GM19395 (cell line): Measurements from ENCODE around the gene IL16.
"Not testable (repeated sequence)": the region's sequence is repeated elsewhere in the genome, so short reads cannot be mapped to it uniquely, and the experiment has no call there.

ENCODE experiments used
- ATAC-seq: cut with Tn5 transposase; IDR thresholded peaks from one replicate; pipeline ENCODE4 v1.9.1; 2021; ENCODE audit warnings: mild to moderate bottlenecking, moderate library complexity; ENCODE audit not compliant: unreplicated experiment

IL16 gene

DNA sequence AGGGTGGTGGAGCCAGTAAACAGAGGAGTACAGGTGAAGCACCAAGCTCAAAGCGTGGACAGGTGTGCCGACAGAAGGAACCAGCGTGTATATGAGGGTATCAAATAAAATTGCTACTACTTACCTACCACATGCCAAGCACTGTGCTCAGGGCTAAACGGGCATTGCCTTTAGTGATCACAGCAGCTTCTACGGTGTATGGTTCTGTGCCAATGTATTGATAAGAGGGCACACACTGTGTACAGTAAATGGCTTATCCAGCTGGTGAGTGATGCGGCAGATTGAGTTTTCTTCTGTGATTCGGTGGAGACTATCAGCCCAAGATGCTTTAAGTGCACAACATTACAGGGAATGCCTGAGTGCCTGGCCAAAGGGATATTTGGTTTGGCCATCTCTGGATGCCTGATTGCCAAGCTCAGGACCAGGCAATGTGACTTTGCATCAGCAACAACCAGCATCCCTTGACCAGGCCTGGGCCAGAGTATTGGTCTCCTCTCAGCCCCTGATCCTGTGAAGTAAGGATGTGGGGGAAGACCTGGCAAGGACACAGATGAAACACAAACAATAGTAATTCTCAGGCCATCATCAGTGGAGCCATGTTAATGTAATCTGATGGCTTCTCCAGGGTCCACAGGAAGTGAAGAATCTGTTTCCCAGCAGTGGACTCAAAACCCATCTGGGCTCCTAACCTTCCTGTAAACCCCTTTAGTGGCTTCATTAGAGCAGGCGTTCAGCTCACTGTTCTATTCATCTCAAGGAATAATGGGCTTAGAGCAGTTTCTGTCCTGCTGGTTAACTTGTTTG, 113.2 kb downstream of the IL16 start:
- ATAC-seq = no peak

DNA sequence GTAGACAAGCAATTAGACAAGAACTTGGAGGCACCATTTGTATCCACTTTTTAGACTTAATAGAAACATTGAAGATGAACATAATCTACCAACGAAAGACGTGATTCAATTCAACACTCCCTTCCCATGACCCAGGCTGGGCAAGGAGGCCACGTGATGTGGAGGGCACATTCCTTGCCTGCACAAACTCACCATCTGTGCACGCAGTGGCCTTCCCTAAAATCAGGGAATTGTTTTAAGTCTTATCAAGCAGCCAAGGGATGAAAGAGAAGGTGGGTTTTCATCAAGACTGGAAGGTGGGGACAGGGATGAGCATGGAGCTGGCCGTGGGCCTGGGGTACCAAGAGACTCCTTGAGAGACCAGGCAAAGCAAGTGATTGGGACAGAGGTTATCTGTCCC, 113.8 kb downstream of the IL16 start:
- no peak for ATAC-seq

DNA sequence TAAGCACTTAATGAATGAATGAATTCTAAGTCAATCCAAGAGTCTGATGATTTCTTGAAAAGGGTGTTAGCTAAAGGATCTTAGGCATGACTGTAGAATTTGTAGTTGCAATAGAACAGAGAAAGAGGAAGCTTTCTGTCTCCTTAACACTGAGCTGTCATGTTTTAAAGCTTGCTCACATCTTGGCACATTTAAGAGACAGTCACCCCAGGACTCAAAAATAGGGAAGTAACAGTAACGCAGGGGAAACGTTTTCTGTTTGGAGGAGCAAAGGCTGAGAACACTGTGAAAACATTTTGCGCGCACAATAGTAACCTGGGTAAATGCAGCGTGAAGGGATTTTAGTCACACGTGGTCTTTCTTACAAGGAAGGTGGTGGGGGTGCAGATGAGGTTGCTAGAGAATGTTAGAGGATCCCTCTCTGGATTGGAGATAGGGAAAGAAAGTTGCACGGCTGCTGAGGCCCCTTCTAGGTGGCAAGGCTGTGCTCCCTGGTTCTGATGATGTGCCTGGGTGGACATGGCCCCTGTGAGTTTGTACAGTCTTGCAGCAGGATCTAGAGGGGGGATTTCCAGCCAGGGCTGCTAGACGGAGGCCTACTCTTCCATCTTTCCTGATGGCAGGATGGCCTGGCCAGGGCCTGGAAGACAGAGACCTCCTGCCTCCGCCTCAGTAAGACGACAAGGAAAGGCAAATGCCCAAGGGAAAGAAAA, 115.2 kb downstream of the IL16 start:
- peak; percentile 61 for ATAC-seq

- no peak for ATAC-seq
These were observed 116.3 kb downstream of the IL16 start for GRCh38 chr15:81312790-81313543.

- no peak for ATAC-seq
These were observed 117.0 kb downstream of the IL16 start for GRCh38 chr15:81313686-81314085.

DNA sequence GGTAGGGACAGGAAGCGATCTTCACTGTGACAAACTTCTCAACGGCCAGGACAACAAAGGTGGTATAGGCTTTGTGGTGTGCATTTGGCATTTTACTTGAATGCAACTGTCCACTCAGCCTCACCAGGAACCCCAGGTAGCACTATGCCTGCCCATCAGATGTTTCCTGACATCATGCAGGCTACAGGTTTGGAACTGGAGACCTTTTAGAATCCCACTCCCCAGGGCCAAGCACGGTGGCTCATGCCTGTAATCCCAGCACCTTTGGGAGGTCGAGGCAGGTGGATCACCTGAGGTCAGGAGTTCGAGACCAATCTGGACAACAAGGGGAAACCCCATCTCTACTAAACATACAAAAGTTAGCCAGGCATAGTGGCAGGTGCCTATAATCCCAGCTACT, 117.7 kb downstream of the IL16 start:
- ATAC-seq = no peak

DNA sequence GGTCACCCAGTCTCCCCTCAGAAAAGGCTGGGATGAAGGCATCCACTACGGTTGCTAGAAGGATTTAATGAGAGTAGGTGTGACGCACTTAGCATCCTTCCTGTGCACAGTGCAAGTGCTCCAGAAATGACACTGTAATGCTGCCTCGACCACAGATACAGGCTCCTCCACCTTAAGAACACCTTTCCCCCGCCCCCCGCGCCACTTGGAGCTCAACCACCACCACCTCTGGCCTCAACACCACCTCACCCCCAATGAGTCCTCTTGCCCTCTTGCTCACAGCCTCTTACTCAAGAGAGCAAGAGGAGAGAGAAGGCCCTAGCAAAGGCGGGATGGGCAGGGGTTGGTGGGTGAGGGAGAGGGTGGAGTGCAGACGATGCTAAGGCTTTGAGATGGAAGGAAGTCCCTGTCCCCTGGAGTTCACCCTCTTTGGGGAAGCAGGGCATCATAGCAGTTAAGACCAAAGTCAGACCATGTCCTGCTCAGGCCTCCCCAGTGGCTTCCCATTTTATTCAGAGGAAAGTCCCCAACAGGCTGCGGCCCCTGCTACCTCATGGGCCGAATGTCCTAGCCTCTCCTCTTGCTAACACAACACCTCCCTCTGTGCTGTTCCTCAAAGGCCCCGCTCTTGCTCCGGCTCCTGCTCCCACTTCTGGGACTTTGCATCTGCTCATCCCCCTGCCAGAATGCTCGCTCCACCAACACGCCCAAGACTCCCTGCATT, 118.9 kb downstream of the IL16 start:
- no peak for ATAC-seq

DNA sequence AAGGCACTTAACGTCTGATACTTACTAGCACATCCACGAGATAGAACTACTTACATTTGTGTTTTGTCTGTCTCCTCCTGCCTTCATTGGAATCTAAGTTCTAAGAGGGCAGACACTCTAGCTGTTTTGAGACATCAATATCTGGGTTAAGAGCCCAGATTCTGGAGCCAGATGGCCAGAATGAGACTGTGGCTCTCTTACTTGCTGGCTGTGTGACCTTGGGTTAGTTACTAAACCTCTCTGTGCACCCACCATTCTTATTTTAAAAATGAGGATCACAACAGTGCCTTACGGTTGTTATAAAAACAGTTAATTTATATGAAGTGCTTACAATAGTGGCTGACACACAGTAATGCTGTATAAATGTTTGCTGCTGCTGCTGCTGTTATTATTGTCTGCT, 119.6 kb downstream of the IL16 start:
- no peak for ATAC-seq

- no peak for ATAC-seq
These were observed 121.0 kb downstream of the IL16 start for GRCh38 chr15:81317642-81318017.

- no peak for ATAC-seq
These were observed 125.0 kb downstream of the IL16 start for GRCh38 chr15:81321667-81322066.

- no peak for ATAC-seq
These were observed 126.1 kb downstream of the IL16 start for GRCh38 chr15:81322676-81323253.

- ATAC-seq = peak; percentile 31
These were observed 126.9 kb downstream of the IL16 start for GRCh38 chr15:81323559-81323943.

- peak; percentile 98 for ATAC-seq
These were observed 127.5 kb downstream of the IL16 start, which contains the start of gene STARD5 for GRCh38 chr15:81323944-81324881. TSS of gene STARD5 (minus strand) at chr15:81324141. CDS start at chr15:81324099, 42 bp downstream.

DNA sequence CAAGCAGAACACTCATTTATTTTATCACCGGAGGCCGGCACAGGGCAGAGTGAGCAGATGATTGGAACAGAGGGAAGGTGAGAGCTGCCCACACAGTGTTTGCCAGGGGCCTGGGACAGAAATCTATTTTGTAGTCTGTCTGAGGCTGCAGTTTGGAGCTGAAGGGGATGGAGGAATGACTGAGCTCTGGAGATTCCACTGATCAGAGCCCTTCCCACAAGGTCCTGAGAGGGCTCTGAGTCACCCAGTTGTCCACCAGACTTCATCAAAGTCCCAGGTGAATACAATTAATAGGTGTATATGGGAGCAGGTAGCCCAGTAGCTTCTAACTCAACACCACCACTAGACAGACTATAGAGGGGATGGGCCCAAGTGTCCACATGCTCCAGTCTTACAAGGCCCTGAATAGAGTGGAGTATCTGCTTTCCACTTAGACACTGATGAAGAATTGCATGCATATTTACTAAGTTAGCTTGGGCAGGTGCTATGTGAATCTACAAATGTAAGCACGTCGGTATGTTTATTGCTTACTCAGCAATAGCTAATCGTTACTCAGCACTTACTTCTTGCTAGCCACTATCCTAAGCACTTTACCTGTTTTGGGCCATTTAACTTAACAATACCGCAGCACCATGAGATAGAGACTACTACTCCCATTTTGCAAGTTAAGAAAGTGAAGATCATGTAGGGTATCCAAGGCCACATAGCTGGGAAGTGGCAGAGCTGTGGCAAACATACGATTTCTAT, 130.0 kb downstream of the IL16 start:
- no peak for ATAC-seq

- ATAC-seq = no peak
These were observed 130.8 kb downstream of the IL16 start for GRCh38 chr15:81327516-81327915.

DNA sequence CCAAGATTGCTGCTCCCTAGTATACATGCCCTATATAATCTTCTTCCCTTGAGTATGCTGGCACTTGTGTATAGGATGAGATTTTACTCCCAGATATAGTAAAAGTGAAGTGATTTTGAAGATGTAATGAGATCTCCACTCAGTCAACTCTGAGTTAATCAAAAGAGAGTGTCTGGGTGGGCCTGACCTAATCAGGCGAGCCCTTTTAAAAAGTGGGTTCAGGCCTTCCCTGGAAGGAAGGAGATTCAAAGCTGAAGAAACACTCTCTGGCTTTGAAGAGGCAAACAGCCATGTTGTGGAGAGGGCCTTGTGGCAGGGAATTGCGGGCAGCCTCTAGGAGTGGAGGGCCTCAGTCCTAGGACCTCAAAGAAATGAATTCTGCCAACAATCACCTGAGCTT, 132.8 kb downstream of the IL16 start:
- no peak for ATAC-seq

- ATAC-seq = no peak
These were observed 133.8 kb downstream of the IL16 start for GRCh38 chr15:81330366-81331090.

DNA sequence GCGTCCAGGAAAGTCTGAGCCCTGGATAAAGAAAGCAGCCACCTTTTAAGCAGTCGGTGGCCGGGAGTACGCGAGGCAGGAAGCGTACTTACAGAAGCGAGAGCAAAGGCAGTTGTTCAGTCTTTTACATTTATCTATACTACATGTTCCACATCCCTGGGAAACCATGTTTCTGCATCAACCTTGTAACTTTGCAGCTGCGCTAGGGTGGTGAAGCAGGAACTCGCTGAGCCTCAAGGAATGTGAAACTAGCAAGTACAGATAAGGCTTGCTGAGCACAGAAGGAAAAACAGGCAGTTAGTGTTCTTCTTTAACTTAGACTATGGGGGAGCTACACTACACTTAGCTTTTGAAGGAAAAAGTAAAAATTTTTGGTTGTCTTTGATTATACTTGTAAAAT, 134.5 kb downstream of the IL16 start:
- not testable (repeated sequence) for ATAC-seq
